ENCODE results near the gene NTN3.

NTN3 gene

GRCh38 chr16:2450535-2450934 is 20.6 kb upstream of the NTN3 start:
- no peaks in the 10 kb centered on the region for H4K20me1 ChIP-seq (ENCODE audit: insufficient read depth, low read length, poor library complexity, severe bottlenecking)
- H3K9ac ChIP-seq (ENCODE audit: low read depth, low read length, poor library complexity, severe bottlenecking): no peak overlapping the region
- no peak overlapping the region for H3K4me2 ChIP-seq (ENCODE audit: low read depth, low read length, poor library complexity, severe bottlenecking)
- no peaks in the 10 kb centered on the region for H3K79me2 ChIP-seq (ENCODE audit: insufficient read depth, low read length)
- no peaks in the 10 kb centered on the region for H3K9me3 ChIP-seq (ENCODE audit: insufficient read depth, low read depth, low read length)
- no peaks in the 10 kb centered on the region for H3K9me2 ChIP-seq (replicated peaks; ENCODE audit: low read depth, low read length)
- no peaks in the 10 kb centered on the region for H3K4me1 ChIP-seq (ENCODE audit: insufficient read depth, low read length, poor library complexity, severe bottlenecking)
- no peaks in the 10 kb centered on the region for H3F3A ChIP-seq (ENCODE audit: low read depth)
- TF ChIP-seq CTCF (conservative IDR thresholded peaks at IDR 0.05; ENCODE audit: low read length): no peak
- H2AFZ ChIP-seq (ENCODE audit: low read length): no peak overlapping the region
- H3K27me3 ChIP-seq (ENCODE audit: insufficient read depth, low read length, poor library complexity, severe bottlenecking): no peaks in the 10 kb centered on the region
- peaks cover 55% of the 10 kb centered on the region; the same call in 1 of the 2 replicates for H3K36me3 ChIP-seq (ENCODE audit: insufficient read depth, low read length)
- no peak overlapping the region for H3K4me3 ChIP-seq (ENCODE audit: low read length, poor library complexity, severe bottlenecking)

GRCh38 chr16:2450975-2451381 is 20.1 kb upstream of the NTN3 start:
- no peaks in the 10 kb centered on the region for H3K9me3 ChIP-seq (ENCODE audit: insufficient read depth, low read depth, low read length)
- no peaks in the 10 kb centered on the region for H3F3A ChIP-seq (ENCODE audit: low read depth)
- H3K9ac ChIP-seq (ENCODE audit: low read depth, low read length, poor library complexity, severe bottlenecking): no peak overlapping the region
- H3K9me2 ChIP-seq (replicated peaks; ENCODE audit: low read depth, low read length): no peaks in the 10 kb centered on the region
- TF ChIP-seq CTCF (conservative IDR thresholded peaks at IDR 0.05; ENCODE audit: low read length) (no peak), EZH2phosphoT487 (IDR thresholded peaks at IDR 0.05; ENCODE audit: borderline replicate concordance) (no peak)
- no peaks in the 10 kb centered on the region for H3K27me3 ChIP-seq (ENCODE audit: insufficient read depth, low read length, poor library complexity, severe bottlenecking)
- no peak overlapping the region for H2AFZ ChIP-seq (ENCODE audit: low read length)
- H3K79me2 ChIP-seq (ENCODE audit: insufficient read depth, low read length): no peaks in the 10 kb centered on the region
- peaks cover 54% of the 10 kb centered on the region; the same call in 1 of the 2 replicates for H3K36me3 ChIP-seq (ENCODE audit: insufficient read depth, low read length)
- no peaks in the 10 kb centered on the region for H4K20me1 ChIP-seq (ENCODE audit: insufficient read depth, low read length, poor library complexity, severe bottlenecking)
- H3K4me2 ChIP-seq (ENCODE audit: low read depth, low read length, poor library complexity, severe bottlenecking): no peak overlapping the region
- no peaks in the 10 kb centered on the region for H3K4me1 ChIP-seq (ENCODE audit: insufficient read depth, low read length, poor library complexity, severe bottlenecking)
- no peak overlapping the region for H3K4me3 ChIP-seq (ENCODE audit: low read length, poor library complexity, severe bottlenecking)

GRCh38 chr16:2451851-2452320 is 19.2 kb upstream of the NTN3 start:
- TF ChIP-seq EZH2phosphoT487 (IDR thresholded peaks at IDR 0.05; ENCODE audit: borderline replicate concordance) (no peak), CTCF (conservative IDR thresholded peaks at IDR 0.05; ENCODE audit: low read length) (no peak)
- Histone ChIP-seq H3K4me2 (ENCODE audit: low read depth, low read length, poor library complexity, severe bottlenecking) (no peak overlapping the region), H4K20me1 (ENCODE audit: insufficient read depth, low read length, poor library complexity, severe bottlenecking) (no peaks in the 10 kb centered on the region)

More at GRCh38 chr16:2451851-2452320, 19.2 kb upstream of the NTN3 start:
- Histone ChIP-seq H2AFZ (ENCODE audit: low read length) (no peak overlapping the region), H3K9me3 (ENCODE audit: insufficient read depth, low read depth, low read length) (no peaks in the 10 kb centered on the region), H3F3A (ENCODE audit: low read depth) (no peaks in the 10 kb centered on the region), H3K4me1 (ENCODE audit: insufficient read depth, low read length, poor library complexity, severe bottlenecking) (no peaks in the 10 kb centered on the region), H3K27me3 (ENCODE audit: insufficient read depth, low read length, poor library complexity, severe bottlenecking) (no peaks in the 10 kb centered on the region), H3K9ac (ENCODE audit: low read depth, low read length, poor library complexity, severe bottlenecking) (no peak overlapping the region), H3K4me3 (ENCODE audit: low read length, poor library complexity, severe bottlenecking) (no peak overlapping the region), H3K9me2 (replicated peaks; ENCODE audit: low read depth, low read length) (no peaks in the 10 kb centered on the region), H3K79me2 (ENCODE audit: insufficient read depth, low read length) (no peaks in the 10 kb centered on the region), H3K36me3 (ENCODE audit: insufficient read depth, low read length) (peaks cover 48% of the 10 kb centered on the region; the same call in 1 of the 2 replicates)

All from Loucy (cell line).